GM13977 (cell line): ENCODE results near the gene CARMIL3.

ENCODE experiments used
- DNase-seq: peaks from one replicate; pipeline ENCODE4 v3.0.0; 2012; ENCODE audit warnings: low spot score
- CTCF ChIP-seq: IDR thresholded peaks from 2 replicates; pipeline ENCODE4 v1.5.1; 2012; ENCODE audit warnings: mild to moderate bottlenecking, control low read depth; ENCODE audit not compliant: insufficient read depth; ENCODE audit errors: extremely low read depth, missing control alignments
- in situ Hi-C: fragments of 300-500 bp; cut with MboI; formaldehyde crosslinking; loops from one replicate; pipeline ENCODE4 v1.12.0; 2022; ENCODE audit warnings: low sequenced_read_pairs, low pct_unique_long_range_greater_than_20kb, mixed read lengths, inconsistent platforms; ENCODE audit not compliant: unreplicated experiment

Gene CARMIL3

GRCh38 chr14:24095271-24096068, 43.7 kb downstream of the CARMIL3 start:
- in situ Hi-C loops = loop anchor here (25.0 kb wide), 1 partner anchor 108 kb away; the partner anchor contains the start of gene DHRS4L2
- peak; percentile 97 for DNase-seq
- no peak for TF ChIP-seq CTCF

GRCh38 chr14:24096545-24097181, 44.9 kb downstream of the CARMIL3 start:
- DNase-seq = no peak
- in situ Hi-C loops = loop anchor here (25.0 kb wide), 1 partner anchor 109 kb away; the partner anchor contains the start of gene DHRS4L2
- TF ChIP-seq CTCF = no peak

- in situ Hi-C loops = loop anchor here (25.0 kb wide), 1 partner anchor 111 kb away; the partner anchor contains the start of gene DHRS4L2
- DNase-seq = no peak
- TF ChIP-seq CTCF = no peak
These were observed 46.6 kb downstream of the CARMIL3 start for GRCh38 chr14:24098229-24098926.

GRCh38 chr14:24098927-24099813, 47.4 kb downstream of the CARMIL3 start:
- in situ Hi-C loops = loop anchor here (25.0 kb wide), 1 partner anchor 112 kb away; the partner anchor contains the start of gene DHRS4L2
- DNase-seq = no peak
- TF ChIP-seq CTCF = no peak

GRCh38 chr14:24100197-24100981, 48.6 kb downstream of the CARMIL3 start:
- DNase-seq = no peak
- TF ChIP-seq CTCF = no peak

More at GRCh38 chr14:24100197-24100981, 48.6 kb downstream of the CARMIL3 start:
- in situ Hi-C loops = no loop called here
